Mucosa of rectum (tissue), 2 donors: ENCODE measurements around the gene MTX3.

Experiments used
- H3K27ac ChIP-seq, 2 donors: one replicate each; pipeline ENCODE4 v1.7.0; 2013; ENCODE audit warnings: inconsistent platforms in 2 of 2, low read depth in 2 of 2, low read length in 2 of 2
- H3K27me3 ChIP-seq, 2 donors: one replicate each; pipeline ENCODE4 v1.7.0; 2013; ENCODE audit warnings: low read length in 2 of 2; ENCODE audit not compliant: control insufficient read depth in 2 of 2, insufficient read depth in 2 of 2
- H3K36me3 ChIP-seq, 2 donors: one replicate each; pipeline ENCODE4 v1.7.0; 2013; ENCODE audit warnings: low read length in 2 of 2; ENCODE audit not compliant: control insufficient read depth in 2 of 2, insufficient read depth in 2 of 2
- H3K4me1 ChIP-seq, 2 donors: one replicate each; pipeline ENCODE4 v1.7.0; 2013; ENCODE audit warnings: low read length in 2 of 2, mild to moderate bottlenecking in 1 of 2; ENCODE audit not compliant: control insufficient read depth in 2 of 2, insufficient read depth in 2 of 2
- H3K4me3 ChIP-seq, 2 donors: one replicate each; pipeline ENCODE4 v1.7.0; 2013; ENCODE audit warnings: low read length in 2 of 2
- H3K9ac ChIP-seq, 2 donors: one replicate each; pipeline ENCODE4 v1.7.0; 2013; ENCODE audit warnings: low read length in 2 of 2, low read depth in 1 of 2, mild to moderate bottlenecking in 1 of 2
- H3K9me3 ChIP-seq, 2 donors: one replicate each; pipeline ENCODE4 v1.7.0; 2013; ENCODE audit warnings: low read length in 2 of 2; ENCODE audit not compliant: control insufficient read depth in 2 of 2
- donor health status: healthy.
- donor health status: Normal muscosa, but diverticular disease.

MTX3 gene

GRCh38 chr5:79984363-79984762 is 6.7 kb downstream of the MTX3 start:
- H3K27me3 ChIP-seq, result no peaks in the 10 kb centered on the region
- no peaks in the 10 kb centered on the region for H3K4me1 ChIP-seq
- H3K9ac ChIP-seq, result no peak overlapping the region
- no peaks in the 10 kb centered on the region for H3K9me3 ChIP-seq
- H3K4me3 ChIP-seq, result no peak overlapping the region
- H3K36me3 ChIP-seq, result peaks cover 25 to 45% of the 10 kb centered on the region in 2 donors
- no peak overlapping the region for H3K27ac ChIP-seq

GRCh38 chr5:79983618-79984017 is 7.4 kb downstream of the MTX3 start:
- Histone ChIP-seq H3K9ac (no peak overlapping the region), H3K27me3 (no peaks in the 10 kb centered on the region), H3K4me3 (no peak overlapping the region), H3K4me1 (no peaks in the 10 kb centered on the region), H3K9me3 (no peaks in the 10 kb centered on the region), H3K27ac (no peak overlapping the region), H3K36me3 (peaks cover 25 to 45% of the 10 kb centered on the region in 2 donors)

DNA sequence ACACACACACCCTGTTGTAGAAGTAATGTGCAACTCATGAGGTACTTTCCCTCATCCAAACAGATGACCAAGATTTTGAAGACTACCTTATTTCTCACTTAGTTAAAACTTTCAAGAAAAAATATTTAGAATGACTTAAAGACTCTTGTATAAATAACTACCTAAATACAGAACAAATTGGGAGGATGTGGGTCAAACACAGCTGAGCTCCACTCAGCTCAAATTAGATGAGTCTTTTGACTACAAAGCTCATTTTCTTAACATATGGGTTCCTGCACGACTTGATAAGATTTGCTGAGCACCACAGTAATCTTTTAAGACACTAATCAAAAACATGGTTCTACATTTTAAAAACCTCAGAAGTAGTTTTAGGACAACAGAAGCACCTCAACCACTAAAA is 8.9 kb downstream of the MTX3 start:
- Histone ChIP-seq H3K9me3 (no peaks in the 10 kb centered on the region), H3K4me1 (no peaks in the 10 kb centered on the region), H3K9ac (no peak overlapping the region), H3K27ac (no peak overlapping the region), H3K4me3 (no peak overlapping the region), H3K27me3 (no peaks in the 10 kb centered on the region), H3K36me3 (peaks cover 25 to 46% of the 10 kb centered on the region in 2 donors)

DNA sequence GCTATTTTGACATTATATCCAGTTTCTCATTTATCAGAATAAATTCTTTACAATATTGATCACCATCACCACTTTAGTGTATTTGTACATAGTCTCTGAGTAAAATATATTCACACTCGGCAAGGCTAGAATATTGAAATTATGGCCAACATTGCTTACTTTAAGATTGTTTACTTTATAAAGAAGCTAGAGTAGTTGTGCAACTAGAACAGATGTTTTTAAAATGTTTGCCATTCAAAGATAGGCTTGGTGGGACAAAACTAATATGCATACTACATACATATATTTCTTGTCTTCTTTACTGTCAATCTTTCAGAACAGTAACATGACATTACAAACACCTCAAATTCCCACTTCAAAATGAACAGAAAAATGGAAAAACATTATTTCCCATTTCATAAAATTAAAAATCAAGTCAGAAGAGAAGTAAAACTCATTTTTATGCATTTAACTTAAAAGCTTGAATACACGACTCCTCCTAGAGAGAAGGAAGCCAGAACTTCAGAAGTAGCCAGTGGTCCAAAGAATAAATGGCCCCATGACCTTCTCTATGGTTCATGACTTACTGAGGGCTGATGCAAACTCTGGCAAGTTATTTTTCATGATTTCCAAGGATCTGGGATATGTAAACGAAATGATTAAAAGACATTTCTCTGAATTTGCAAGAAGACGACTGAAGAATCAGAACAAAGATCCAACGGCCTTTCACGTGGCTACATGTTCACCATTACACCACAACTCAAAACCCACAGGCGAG is 14.1 kb downstream of the MTX3 start:
- peaks cover 2 to 13% of the 10 kb centered on the region in 2 donors for H3K36me3 ChIP-seq
- H3K27ac ChIP-seq, result no peak overlapping the region
- H3K27me3 ChIP-seq, result no peaks in the 10 kb centered on the region
- no peak overlapping the region for H3K4me3 ChIP-seq
- no peaks in the 10 kb centered on the region for H3K9me3 ChIP-seq
- H3K4me1 ChIP-seq, result no peaks in the 10 kb centered on the region
- no peak overlapping the region for H3K9ac ChIP-seq

DNA sequence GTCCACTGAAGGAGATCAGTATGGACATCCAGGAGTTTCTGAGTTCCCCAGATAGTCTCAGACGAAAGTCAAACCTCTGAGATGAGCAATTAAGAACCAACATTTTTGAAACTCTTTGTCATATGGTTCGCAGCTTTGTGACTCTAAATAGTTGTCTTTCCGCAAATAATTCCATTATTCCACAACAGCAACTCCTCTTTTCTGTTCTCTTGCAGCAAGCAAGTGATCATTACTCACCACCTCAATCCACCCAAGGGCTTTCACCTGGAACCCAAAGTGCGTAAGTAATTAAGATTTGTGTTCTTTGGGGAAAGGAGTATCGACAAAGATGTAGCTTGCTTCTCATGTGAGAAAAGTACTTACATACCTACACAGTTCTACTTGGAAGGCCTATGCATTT is 15.6 kb downstream of the MTX3 start:
- no peaks in the 10 kb centered on the region for H3K4me1 ChIP-seq
- no peak overlapping the region for H3K4me3 ChIP-seq

DNA sequence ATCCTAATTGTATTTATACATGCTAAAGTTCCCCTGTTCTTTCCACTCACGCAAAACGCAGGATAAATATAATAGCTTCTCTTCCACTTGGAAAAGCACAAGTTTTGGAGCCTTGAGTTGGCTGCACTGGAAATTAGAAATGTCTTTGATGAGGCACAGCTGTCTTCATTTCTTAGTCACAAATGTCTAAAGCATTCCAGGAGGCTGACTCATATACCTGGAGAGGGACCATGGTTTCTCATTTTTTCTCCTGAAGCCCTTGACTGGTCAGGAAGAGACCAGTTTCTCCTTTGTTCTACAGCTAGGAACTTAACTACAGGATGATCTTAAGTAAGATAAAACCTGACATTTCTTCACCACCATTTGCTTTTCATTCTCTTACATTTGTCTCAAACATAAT is 16.2 kb downstream of the MTX3 start:
- no peaks in the 10 kb centered on the region for H3K9me3 ChIP-seq
- H3K27ac ChIP-seq, result no peak overlapping the region
- H3K4me1 ChIP-seq, result no peaks in the 10 kb centered on the region
- no peak overlapping the region for H3K4me3 ChIP-seq
- peaks cover 0 to 6% of the 10 kb centered on the region in 2 donors for H3K27me3 ChIP-seq
- peaks cover 0 to 9% of the 10 kb centered on the region in 2 donors for H3K36me3 ChIP-seq
- no peak overlapping the region for H3K9ac ChIP-seq

More for the DNA sequence above, 15.6 kb downstream of the MTX3 start:
- Histone ChIP-seq H3K36me3 (peaks cover 0 to 10% of the 10 kb centered on the region in 2 donors), H3K27me3 (peaks cover 0 to 5% of the 10 kb centered on the region in 2 donors), H3K9me3 (no peaks in the 10 kb centered on the region), H3K9ac (no peak overlapping the region), H3K27ac (no peak overlapping the region)

- Histone ChIP-seq H3K27ac (no peak overlapping the region), H3K9ac (no peak overlapping the region), H3K4me1 (no peaks in the 10 kb centered on the region), H3K36me3 (peaks cover 0 to 9% of the 10 kb centered on the region in 2 donors), H3K4me3 (no peak overlapping the region), H3K9me3 (no peaks in the 10 kb centered on the region), H3K27me3 (peaks cover 0 to 6% of the 10 kb centered on the region in 2 donors)
Observed at GRCh38 chr5:79973996-79974395, 17.1 kb downstream of the MTX3 start.

- Histone ChIP-seq H3K4me3 (no peak overlapping the region), H3K9ac (no peak overlapping the region), H3K36me3 (peaks cover 0 to 9% of the 10 kb centered on the region in 2 donors), H3K4me1 (no peaks in the 10 kb centered on the region), H3K27ac (no peak overlapping the region), H3K27me3 (peaks cover 0 to 6% of the 10 kb centered on the region in 2 donors), H3K9me3 (no peaks in the 10 kb centered on the region)
Observed at GRCh38 chr5:79973511-79973910, 17.6 kb downstream of the MTX3 start.

- H3K9ac ChIP-seq, result no peak overlapping the region
- no peaks in the 10 kb centered on the region for H3K4me1 ChIP-seq
- H3K27ac ChIP-seq, result no peak overlapping the region
- H3K27me3 ChIP-seq, result peaks cover 0 to 6% of the 10 kb centered on the region in 2 donors
- H3K4me3 ChIP-seq, result no peak overlapping the region
- no peaks in the 10 kb centered on the region for H3K36me3 ChIP-seq
- H3K9me3 ChIP-seq, result no peaks in the 10 kb centered on the region
Observed at GRCh38 chr5:79971156-79971555, 19.9 kb downstream of the MTX3 start.

DNA sequence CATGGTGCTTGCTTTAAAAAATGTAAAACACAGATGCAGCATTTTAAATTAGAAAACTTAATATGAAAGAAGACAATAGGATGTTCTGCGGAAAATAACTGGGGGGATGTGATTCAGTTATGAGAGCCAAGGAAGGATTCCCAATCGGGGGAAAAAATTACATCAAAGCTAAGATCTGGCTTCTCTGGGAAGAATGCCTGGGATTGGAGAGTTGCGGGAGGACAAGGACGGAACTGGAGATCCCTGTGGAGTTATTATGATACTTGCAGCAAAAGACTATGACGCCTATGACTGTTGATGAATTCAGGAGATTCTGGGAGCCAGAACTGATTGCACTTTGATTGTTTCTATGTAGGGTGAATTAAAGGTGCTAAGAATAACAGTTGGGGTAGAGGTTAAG is 24.6 kb downstream of the MTX3 start:
- Histone ChIP-seq H3K4me3 (no peak overlapping the region), H3K27ac (no peak overlapping the region), H3K4me1 (no peaks in the 10 kb centered on the region), H3K9ac (no peak overlapping the region), H3K36me3 (no peaks in the 10 kb centered on the region), H3K27me3 (peaks cover 0 to 6% of the 10 kb centered on the region in 2 donors), H3K9me3 (no peaks in the 10 kb centered on the region)
